A549 treated with AZD2906 at 1 μM for 4 hours (cell line): Measurements from ENCODE around the gene ADPRM. TPM values are rescaled to one million over a fixed set of nuclear protein-coding genes. Genes with fewer than 3 reads are reported as not detected.

ENCODE experiments used
- total RNA-seq: library from RNA; stranded (reverse); fragments of 200-300 nt; extraction: Qiagen RNA extraction; gene quantifications from 5 replicates; pipeline ENCODE4 v1.2.3, GENCODE V29; 2022

ADPRM gene
- total RNA-seq = 6.1 to 9.2 TPM (median 8.6 TPM) in 5 replicates

DNA sequence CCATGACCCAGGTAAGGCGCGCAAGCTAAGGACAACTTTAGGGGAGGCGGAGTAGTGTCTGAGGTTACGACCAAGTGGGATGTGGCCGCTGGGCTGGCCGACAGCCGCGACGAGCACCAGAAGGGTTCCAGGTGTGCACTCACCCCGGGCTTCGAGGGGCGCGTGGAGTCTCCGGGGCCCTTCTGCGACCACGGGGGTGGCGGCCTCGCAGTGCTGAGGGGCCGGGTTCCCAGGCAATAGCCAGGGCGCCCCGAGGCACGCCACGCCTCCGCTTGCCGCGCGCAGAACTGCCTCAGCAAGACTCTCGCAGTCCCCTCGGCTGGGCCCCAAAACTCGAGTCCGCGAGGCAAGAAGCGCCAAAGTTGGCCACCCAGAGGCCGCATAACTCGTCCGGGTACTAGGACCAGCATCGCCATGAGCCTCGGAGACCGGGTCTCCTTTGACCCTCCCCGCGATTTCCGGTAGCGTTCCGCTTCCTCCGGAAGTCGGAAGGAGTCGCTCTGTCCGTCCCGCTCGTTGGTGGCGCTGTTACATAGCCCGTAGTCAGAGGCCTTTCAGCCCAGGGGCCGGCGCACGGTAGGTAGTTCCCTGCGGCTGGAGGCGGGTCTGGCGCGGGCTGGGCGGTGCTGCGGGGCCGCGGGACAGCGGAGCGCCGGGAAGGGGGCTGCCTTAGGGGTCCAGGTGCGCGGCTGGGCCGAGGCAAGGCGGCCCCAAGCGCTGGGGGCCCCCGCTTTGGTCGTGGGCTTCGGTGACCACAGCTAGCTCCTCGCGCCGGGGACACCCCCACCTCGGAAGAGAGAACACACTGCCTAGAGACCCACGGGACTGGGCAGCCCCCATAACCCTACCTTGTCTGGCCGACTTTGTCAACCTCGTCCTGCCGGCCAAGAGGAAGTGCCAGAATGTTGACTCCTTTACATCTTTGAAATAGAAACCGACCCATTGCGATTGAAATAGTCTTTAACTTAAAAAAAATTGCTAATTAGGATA, at the start of gene ADPRM, which contains the start of gene SCO1:
Gene ADPRM (plus strand): TSS at position 503 of the 990 bp plus-strand sequence. CDS start 7,333 bp downstream, outside the sequence.
Gene SCO1 (minus strand): TSS at position 442 of the 990 bp plus-strand sequence. CDS start 26 bp downstream, at position 416.

DNA sequence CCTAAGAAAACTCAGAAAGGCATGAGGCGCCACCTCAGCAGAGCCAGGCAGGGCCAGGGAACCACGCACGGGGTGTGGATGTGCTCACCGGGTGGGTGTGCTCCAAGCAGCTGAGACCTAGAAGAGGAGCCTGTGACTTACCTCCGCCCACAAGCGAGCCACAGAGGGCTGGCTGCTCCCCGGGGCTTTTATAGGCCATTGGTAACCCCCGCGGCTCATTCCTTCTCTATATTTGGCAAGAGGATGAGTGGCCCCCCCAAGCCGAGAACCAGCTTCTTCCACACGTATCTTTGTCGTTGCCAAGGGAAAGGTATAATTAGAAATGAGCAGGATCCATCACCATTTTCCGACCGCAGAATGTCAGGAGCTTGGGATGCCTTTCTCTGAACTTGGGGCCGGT, 40.2 kb upstream of the ADPRM start, which contains the start of gene MYH3:
Gene MYH3 (minus strand): TSS at position 162 of the 400 bp plus-strand sequence. CDS start 2,245 bp downstream, outside the sequence.

GRCh38 chr17:10729334-10730193, 32.2 kb downstream of the ADPRM start, which contains the start of gene TMEM220:
TSS of gene TMEM220 (minus strand) at chr17:10730023. CDS start at chr17:10729851, 172 bp downstream.

Other genes with a start within 250 kb of the ADPRM start
- gene MYH4, start 228.0 kb upstream of the ADPRM start, total RNA-seq = not detected in 5 replicates
- gene MYH1, start 179.1 kb upstream of the ADPRM start, total RNA-seq = not detected in 5 replicates
- gene MYH2, start 147.9 kb upstream of the ADPRM start, total RNA-seq = not detected in 5 replicates
- gene MYH3, start 40.3 kb upstream of the ADPRM start, total RNA-seq = 0.43 to 1.3 TPM (median 0.97 TPM) in 5 replicates
- 49.3 to 57.9 TPM (median 56.1 TPM) in 5 replicates for gene SCO1, start 61 bp upstream of the ADPRM start, total RNA-seq
- gene TMEM220, start 32.4 kb downstream of the ADPRM start, total RNA-seq = 2.0 to 3.8 TPM (median 2.7 TPM) in 5 replicates
- gene TMEM238L, start 106.5 kb downstream of the ADPRM start, total RNA-seq = not detected in 5 replicates
- gene PIRT, start 140.5 kb downstream of the ADPRM start, total RNA-seq = not detected in 5 replicates